Neural crest cell (in vitro differentiated cells): ENCODE measurements around the gene ENTR1. TPM values are rescaled to one million over a fixed set of nuclear protein-coding genes. Genes with fewer than 3 reads are reported as not detected.
A peak's percentile ranks its signal among the peaks of the same experiment; 100 is the strongest.

Source experiments
- DNase-seq: peaks from one replicate; pipeline ENCODE4 v3.0.0; 2021; ENCODE audit warnings: low read depth, mixed read lengths, low spot score
- H3K27ac Mint-ChIP-seq: one replicate; pipeline ENCODE4 v1.8.0; 2021; ENCODE audit warnings: mild to moderate bottlenecking, mixed read lengths; ENCODE audit not compliant: unreplicated experiment
- H3K27me3 Mint-ChIP-seq: 2 replicates; pipeline ENCODE4 v1.8.0; 2021; ENCODE audit warnings: low read depth, mild to moderate bottlenecking, mixed read lengths
- H3K36me3 Mint-ChIP-seq: 2 replicates; pipeline ENCODE4 v1.8.0; 2021; ENCODE audit warnings: low read depth, mild to moderate bottlenecking, mixed read lengths
- H3K4me1 Mint-ChIP-seq: 2 replicates; pipeline ENCODE4 v1.8.0; 2021; ENCODE audit warnings: mixed read lengths
- H3K4me3 Mint-ChIP-seq: one replicate; pipeline ENCODE4 v1.8.0; 2021; ENCODE audit warnings: mild to moderate bottlenecking, mixed read lengths
- H3K9me3 Mint-ChIP-seq: 2 replicates; pipeline ENCODE4 v1.8.0; 2021; ENCODE audit warnings: mixed read lengths
- total RNA-seq: library from RNA; stranded (reverse); gene quantifications from 2 replicates; pipeline ENCODE4 v1.2.1, GENCODE V29; 2021
- TF ChIP-seq, protein P1 (sequence below): fragments of 200-600 bp; sonication (generic); conservative IDR thresholded peaks from 2 replicates; pipeline ENCODE4 v1.5.0; 2021; ENCODE audit warnings: antibody characterized with exemption, mild to moderate bottlenecking

Gene ENTR1
- total RNA-seq, 1 donor from 2014 or later, result 89.3 TPM

DNA sequence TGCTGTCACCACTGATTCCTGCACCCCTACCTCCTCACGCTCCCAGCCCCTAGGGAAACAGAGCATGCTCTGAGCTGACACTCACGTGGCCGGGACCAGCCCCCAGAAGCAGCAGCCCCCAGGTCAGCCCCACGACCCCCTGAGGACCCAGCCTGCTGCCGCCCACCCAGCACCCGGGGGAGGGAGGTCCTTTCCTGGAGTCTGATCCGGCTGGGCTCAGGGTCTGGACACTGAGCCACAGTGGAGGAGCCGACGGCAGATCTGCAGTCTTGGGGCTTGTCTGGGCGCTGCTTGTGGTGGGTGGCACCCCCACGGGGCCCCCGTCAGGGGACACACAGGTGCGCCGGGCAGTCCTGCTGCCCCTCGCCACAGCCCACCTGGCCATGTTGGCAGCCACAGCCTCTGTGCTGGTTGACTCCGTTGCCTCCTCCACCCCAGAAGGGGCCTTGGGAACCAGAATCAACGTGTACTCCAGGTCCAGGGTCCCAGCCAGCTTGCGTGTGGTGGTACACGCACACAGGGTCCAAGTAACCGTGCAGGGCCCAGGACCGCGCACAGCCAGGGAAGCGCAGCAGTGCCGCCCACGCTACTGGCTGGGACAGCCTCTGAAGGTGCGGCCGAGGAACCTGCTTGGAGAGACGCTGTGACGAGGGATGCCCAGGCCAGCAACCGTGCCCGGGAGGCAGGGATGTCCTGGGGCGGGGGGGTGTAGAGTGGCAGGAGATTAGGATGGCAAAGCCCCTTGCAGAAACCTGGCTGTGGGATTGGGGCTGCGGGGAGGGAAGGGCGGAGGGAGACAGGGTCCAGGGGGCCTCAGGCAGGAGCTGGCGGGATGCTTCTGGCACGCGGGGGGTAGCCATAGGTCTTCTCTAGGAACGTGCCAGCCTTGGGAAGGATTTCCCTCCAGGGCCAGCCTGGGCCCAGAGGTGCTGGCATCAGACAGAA, 50.4 kb downstream of the ENTR1 start:
- DNase-seq, result no peak
- Mint-ChIP-seq H3K27ac (no peak overlapping the region), H3K36me3 (no peaks in the 10 kb centered on the region), H3K9me3 (no peaks in the 10 kb centered on the region), H3K27me3 (peaks cover 6% of the 10 kb centered on the region), H3K4me3 (peak overlapping the region; percentile 76), H3K4me1 (peaks cover 5% of the 10 kb centered on the region)
- TF ChIP-seq, protein P1, sequence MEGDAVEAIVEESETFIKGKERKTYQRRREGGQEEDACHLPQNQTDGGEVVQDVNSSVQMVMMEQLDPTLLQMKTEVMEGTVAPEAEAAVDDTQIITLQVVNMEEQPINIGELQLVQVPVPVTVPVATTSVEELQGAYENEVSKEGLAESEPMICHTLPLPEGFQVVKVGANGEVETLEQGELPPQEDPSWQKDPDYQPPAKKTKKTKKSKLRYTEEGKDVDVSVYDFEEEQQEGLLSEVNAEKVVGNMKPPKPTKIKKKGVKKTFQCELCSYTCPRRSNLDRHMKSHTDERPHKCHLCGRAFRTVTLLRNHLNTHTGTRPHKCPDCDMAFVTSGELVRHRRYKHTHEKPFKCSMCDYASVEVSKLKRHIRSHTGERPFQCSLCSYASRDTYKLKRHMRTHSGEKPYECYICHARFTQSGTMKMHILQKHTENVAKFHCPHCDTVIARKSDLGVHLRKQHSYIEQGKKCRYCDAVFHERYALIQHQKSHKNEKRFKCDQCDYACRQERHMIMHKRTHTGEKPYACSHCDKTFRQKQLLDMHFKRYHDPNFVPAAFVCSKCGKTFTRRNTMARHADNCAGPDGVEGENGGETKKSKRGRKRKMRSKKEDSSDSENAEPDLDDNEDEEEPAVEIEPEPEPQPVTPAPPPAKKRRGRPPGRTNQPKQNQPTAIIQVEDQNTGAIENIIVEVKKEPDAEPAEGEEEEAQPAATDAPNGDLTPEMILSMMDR, result no peak

DNA sequence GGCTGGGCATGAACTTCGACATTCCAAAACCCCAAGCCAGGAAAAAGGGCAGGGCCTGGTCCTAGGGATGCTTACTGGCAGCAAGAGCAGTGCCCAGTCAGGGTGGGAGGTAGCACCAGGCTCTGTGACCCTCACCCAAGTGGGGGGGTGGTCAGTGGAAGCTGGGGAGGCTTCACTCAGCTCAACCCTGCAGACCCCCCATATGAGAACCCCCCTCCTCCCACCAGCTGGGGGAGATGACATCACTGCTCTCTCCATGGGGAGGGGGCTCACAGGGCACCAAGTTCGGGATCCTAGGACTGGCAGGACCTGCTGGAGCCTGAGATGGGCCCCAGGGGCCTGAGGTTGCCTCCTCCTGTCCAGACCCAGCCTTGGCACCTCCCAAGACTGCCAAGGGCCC, 51.5 kb downstream of the ENTR1 start:
- no peak overlapping the region for H3K27ac Mint-ChIP-seq
- no peaks in the 10 kb centered on the region for H3K36me3 Mint-ChIP-seq
- H3K27me3 Mint-ChIP-seq, result peaks cover 6% of the 10 kb centered on the region
- no peak overlapping the region for H3K4me3 Mint-ChIP-seq
- H3K4me1 Mint-ChIP-seq, result peaks cover 5% of the 10 kb centered on the region
- no peak for DNase-seq
- no peaks in the 10 kb centered on the region for H3K9me3 Mint-ChIP-seq
- TF ChIP-seq, protein P1, result no peak

- Mint-ChIP-seq H3K4me1 (peaks cover 5% of the 10 kb centered on the region), H3K36me3 (no peaks in the 10 kb centered on the region), H3K27me3 (peaks cover 6% of the 10 kb centered on the region), H3K4me3 (no peak overlapping the region), H3K27ac (no peak overlapping the region), H3K9me3 (no peaks in the 10 kb centered on the region)
- no peak for DNase-seq
- TF ChIP-seq, protein P1, result no peak
Observed at GRCh38 chr9:136358016-136358415, 52.4 kb downstream of the ENTR1 start.

GRCh38 chr9:136357202-136357725, 53.1 kb downstream of the ENTR1 start:
- Mint-ChIP-seq H3K27me3 (no peaks in the 10 kb centered on the region), H3K36me3 (no peaks in the 10 kb centered on the region), H3K27ac (no peak overlapping the region), H3K9me3 (no peaks in the 10 kb centered on the region), H3K4me3 (no peak overlapping the region), H3K4me1 (no peaks in the 10 kb centered on the region)
- TF ChIP-seq, protein P1, result no peak
- DNase-seq, result no peak

DNA sequence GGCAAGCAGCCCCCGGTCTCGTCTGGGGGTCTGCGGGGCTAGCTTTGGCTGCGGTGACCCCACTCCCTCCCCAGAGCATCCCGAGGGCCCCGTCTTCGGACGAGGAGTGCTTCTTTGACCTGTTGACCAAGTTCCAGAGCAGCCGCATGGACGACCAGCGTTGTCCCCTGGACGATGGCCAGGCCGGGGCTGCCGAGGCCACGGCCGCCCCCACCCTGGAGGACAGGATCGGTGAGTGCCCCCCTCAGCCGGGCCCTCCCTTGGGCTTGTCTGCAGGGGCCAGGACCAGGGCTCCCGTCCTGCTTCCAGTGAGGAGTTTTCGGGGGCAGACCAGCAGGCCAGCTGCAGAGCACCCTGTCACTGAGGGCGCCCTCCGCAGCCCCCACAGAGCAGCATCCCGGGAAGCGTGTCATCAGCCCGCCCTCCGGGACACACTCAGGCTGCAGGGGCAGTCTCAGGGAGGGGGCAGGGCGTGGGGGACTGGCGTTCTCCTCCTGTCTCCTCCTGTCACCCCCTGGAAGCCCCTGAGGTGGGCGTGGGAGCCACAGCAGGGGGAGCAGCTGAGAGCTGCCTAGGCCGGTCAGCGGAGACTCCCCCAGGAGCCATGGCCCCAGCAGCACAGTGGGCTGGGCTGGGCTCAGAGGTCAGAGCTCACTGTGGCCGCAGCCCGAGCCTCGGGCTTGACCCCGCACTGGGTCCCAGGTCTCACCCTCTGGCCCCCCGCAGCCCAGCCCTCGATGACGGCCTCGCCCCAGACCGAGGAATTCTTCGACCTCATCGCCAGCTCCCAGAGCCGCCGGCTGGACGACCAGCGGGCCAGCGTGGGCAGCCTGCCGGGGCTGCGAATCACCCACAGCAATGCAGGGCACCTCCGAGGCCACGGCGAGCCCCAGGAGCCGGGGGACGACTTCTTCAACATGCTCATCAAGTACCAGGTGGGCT, 54.5 kb downstream of the ENTR1 start:
- H3K27ac Mint-ChIP-seq, result no peak overlapping the region
- TF ChIP-seq, protein P1, result no peak
- no peaks in the 10 kb centered on the region for H3K36me3 Mint-ChIP-seq
- no peak for DNase-seq
- no peaks in the 10 kb centered on the region for H3K27me3 Mint-ChIP-seq
- no peaks in the 10 kb centered on the region for H3K4me1 Mint-ChIP-seq
- H3K4me3 Mint-ChIP-seq, result no peak overlapping the region
- no peaks in the 10 kb centered on the region for H3K9me3 Mint-ChIP-seq
